Suprapubic skin (tissue), 3 donors: ENCODE results near the gene MXD3.

Source experiments
- POLR2AphosphoS5 ChIP-seq, 3 donors: sonication (generic); formaldehyde crosslinking; IDR thresholded peaks; one replicate each; pipeline ENCODE4 v1.6.1; 2017; ENCODE audit warnings: antibody characterized with exemption in 3 of 3
- TF ChIP-seq, protein P1 (sequence below), 2 donors: fragments of 200-600 bp in 1 of 2; fragments of 450-650 bp in 1 of 2; sonication (generic) in 1 of 2; IDR thresholded peaks; one replicate each; pipeline ENCODE4 v1.5.1; 2016 to 2019; ENCODE audit warnings: antibody characterized with exemption in 2 of 2, mild to moderate bottlenecking in 1 of 2, moderate library complexity in 1 of 2

DNA sequence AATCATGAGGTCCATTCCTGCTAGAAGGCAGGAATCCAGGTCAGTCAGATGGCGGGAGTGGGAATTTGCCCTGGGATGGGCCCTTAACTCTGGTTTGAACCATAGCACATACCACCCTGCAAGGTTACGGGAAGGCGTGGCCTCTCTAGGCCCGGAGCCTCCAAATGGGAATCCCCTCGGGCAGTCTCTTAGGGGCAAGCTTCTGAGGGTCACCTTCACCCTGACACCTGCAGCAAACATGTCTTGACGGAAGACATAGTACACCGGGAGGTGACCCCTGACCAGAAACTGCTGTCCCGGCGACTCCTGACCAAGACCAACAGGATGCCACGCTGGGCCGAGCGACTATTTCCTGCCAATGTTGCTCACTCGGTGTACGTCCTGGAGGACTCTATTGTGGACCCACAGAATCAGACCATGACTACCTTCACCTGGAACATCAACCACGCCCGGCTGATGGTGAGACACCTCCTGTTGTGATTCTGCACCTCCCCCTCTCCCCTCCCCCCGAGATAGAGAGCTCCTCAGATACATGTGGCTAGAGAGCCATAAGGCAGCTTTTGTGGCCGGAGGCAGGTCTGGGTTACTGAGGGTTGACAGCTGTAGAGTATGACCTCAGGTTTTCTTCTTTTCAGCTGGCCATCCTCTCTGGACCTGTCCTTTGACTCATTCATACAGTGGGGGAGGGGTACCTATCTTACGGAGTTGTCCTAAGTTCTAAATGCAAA is 7.1 kb downstream of the MXD3 start:
- TF ChIP-seq, protein P1, sequence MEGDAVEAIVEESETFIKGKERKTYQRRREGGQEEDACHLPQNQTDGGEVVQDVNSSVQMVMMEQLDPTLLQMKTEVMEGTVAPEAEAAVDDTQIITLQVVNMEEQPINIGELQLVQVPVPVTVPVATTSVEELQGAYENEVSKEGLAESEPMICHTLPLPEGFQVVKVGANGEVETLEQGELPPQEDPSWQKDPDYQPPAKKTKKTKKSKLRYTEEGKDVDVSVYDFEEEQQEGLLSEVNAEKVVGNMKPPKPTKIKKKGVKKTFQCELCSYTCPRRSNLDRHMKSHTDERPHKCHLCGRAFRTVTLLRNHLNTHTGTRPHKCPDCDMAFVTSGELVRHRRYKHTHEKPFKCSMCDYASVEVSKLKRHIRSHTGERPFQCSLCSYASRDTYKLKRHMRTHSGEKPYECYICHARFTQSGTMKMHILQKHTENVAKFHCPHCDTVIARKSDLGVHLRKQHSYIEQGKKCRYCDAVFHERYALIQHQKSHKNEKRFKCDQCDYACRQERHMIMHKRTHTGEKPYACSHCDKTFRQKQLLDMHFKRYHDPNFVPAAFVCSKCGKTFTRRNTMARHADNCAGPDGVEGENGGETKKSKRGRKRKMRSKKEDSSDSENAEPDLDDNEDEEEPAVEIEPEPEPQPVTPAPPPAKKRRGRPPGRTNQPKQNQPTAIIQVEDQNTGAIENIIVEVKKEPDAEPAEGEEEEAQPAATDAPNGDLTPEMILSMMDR (IDR thresholded peaks at IDR 0.05): no peak
- no peak for TF ChIP-seq POLR2AphosphoS5 (IDR thresholded peaks at IDR 0.05)
